ENCODE data around the gene PRPF8. TPM values are rescaled to one million over a fixed set of nuclear protein-coding genes. Genes with fewer than 3 reads are reported as not detected.
A peak's percentile ranks its signal among the peaks of the same experiment; 100 is the strongest.

Gene PRPF8
- total and polyA plus RNA-seq, 2 of the 13 experiments (the other 11 are each of a cell fraction or from before 2014, with no cell fraction given): 112 to 179 TPM

- TF ChIP-seq ELK4 (CRISPR knock-in tag; IDR thresholded peaks at IDR 0.05; ENCODE audit: borderline replicate concordance): no peak
- TF ChIP-seq FOXK1 (CRISPR knock-in tag; IDR thresholded peaks at IDR 0.05; ENCODE audit: borderline replicate concordance, low read depth): peak; percentile 74; the same call in 1 of the 2 replicates
- 0 out of 2 replicates have a peak, but pooled peaks have one; percentile 49 for TF ChIP-seq KDM4B (CRISPR knock-in tag; IDR thresholded peaks at IDR 0.05)
- TF ChIP-seq ZNF101 (CRISPR knock-in tag; IDR thresholded peaks at IDR 0.05; ENCODE audit: borderline replicate concordance, low read depth): no peak
- TF ChIP-seq EZH2 (conservative IDR thresholded peaks at IDR 0.05; ENCODE audit: low read depth, low read length): no peak
- peak; percentile 86 for TF ChIP-seq ZBTB21 (CRISPR knock-in tag; IDR thresholded peaks at IDR 0.05)
- TF ChIP-seq ZNF616 (CRISPR knock-in tag; IDR thresholded peaks at IDR 0.05; ENCODE audit: low read depth): no peak
- TF ChIP-seq NFE2L1 (CRISPR knock-in tag; IDR thresholded peaks at IDR 0.05; ENCODE audit: borderline replicate concordance): peak; percentile 96; the same call in 1 of the 2 replicates
- TF ChIP-seq RCOR2 (CRISPR knock-in tag; IDR thresholded peaks at IDR 0.05): no peak
- TF ChIP-seq CBX2 (IDR thresholded peaks at IDR 0.05; ENCODE audit: low read depth, low read length): no peak
- no peak for TF ChIP-seq CBX2 (CRISPR knock-in tag; IDR thresholded peaks at IDR 0.05; ENCODE audit: low read depth)
- TF ChIP-seq ZNF883 (CRISPR knock-in tag; IDR thresholded peaks at IDR 0.05; ENCODE audit: not compliant biosample characterization): no peak
- TF ChIP-seq PRDM4 (CRISPR knock-in tag; IDR thresholded peaks at IDR 0.05; ENCODE audit: borderline replicate concordance): no peak
- TF ChIP-seq KMT2B (CRISPR knock-in tag; IDR thresholded peaks at IDR 0.05): peak; percentile 80
- peak; percentile 89 for TF ChIP-seq HOXA3 (CRISPR knock-in tag; IDR thresholded peaks at IDR 0.05)
- TF ChIP-seq MED13 (CRISPR knock-in tag; IDR thresholded peaks at IDR 0.05): peak; percentile 71; the same call in 1 of the 2 replicates
- TF ChIP-seq NR2C2 (CRISPR knock-in tag; IDR thresholded peaks at IDR 0.05; ENCODE audit: borderline replicate concordance): peak; percentile 54; the same call in 1 of the 2 replicates
- TF ChIP-seq ZNF749 (CRISPR knock-in tag; IDR thresholded peaks at IDR 0.05; ENCODE audit: borderline replicate concordance): no peak; the same call in 1 of the 2 replicates
- no peak for TF ChIP-seq ZNF761 (CRISPR knock-in tag; conservative IDR thresholded peaks at IDR 0.05)
- peak; percentile 62 for TF ChIP-seq RAD21 (CRISPR knock-in tag; IDR thresholded peaks at IDR 0.05)
- TF ChIP-seq KDM2A (CRISPR knock-in tag; IDR thresholded peaks at IDR 0.05; ENCODE audit: borderline replicate concordance, low read depth): peak; percentile 40; the same call in 1 of the 2 replicates
- 0 out of 2 replicates have a peak, but pooled peaks have one; percentile 8 for TF ChIP-seq ZNF44 (CRISPR knock-in tag; IDR thresholded peaks at IDR 0.05)
- no peak for TF ChIP-seq CENPT (CRISPR knock-in tag; IDR thresholded peaks at IDR 0.05; ENCODE audit: low read depth)
- TF ChIP-seq DR1 (CRISPR knock-in tag; IDR thresholded peaks at IDR 0.05): peak; percentile 49; the same call in 1 of the 2 replicates
- TF ChIP-seq ZNF782 (CRISPR knock-in tag; IDR thresholded peaks at IDR 0.05; ENCODE audit: borderline replicate concordance): no peak; the same call in 1 of the 2 replicates
- no peak for TF ChIP-seq ZNF224 (CRISPR knock-in tag; IDR thresholded peaks at IDR 0.05)
- peak; percentile 85 for TF ChIP-seq NFE2 (CRISPR knock-in tag; IDR thresholded peaks at IDR 0.05)
Measured at GRCh38 chr17:1716076-1716911, 31.6 kb upstream of the PRPF8 start (continued).
